Prostate gland (tissue), 2 donors: Measurements from ENCODE around the gene ANKRD11.

Source experiments
- POLR2AphosphoS5 ChIP-seq: sonication (generic); formaldehyde crosslinking; IDR thresholded peaks from one replicate; pipeline ENCODE4 v1.6.1; 2017; ENCODE audit warnings: antibody characterized with exemption
- TF ChIP-seq, protein P1 (sequence below), 4 experiments: fragments of 200-600 bp in 2 of 4; fragments of 450-650 bp in 2 of 4; sonication (generic) in 2 of 4; IDR thresholded peaks; 1 replicate in 3 of 4; 2 replicates in 1 of 4; pipeline ENCODE4 v1.5.1; 2016 to 2019; ENCODE audit warnings: antibody characterized with exemption in 4 of 4, mild to moderate bottlenecking in 2 of 4, moderate library complexity in 2 of 4

DNA sequence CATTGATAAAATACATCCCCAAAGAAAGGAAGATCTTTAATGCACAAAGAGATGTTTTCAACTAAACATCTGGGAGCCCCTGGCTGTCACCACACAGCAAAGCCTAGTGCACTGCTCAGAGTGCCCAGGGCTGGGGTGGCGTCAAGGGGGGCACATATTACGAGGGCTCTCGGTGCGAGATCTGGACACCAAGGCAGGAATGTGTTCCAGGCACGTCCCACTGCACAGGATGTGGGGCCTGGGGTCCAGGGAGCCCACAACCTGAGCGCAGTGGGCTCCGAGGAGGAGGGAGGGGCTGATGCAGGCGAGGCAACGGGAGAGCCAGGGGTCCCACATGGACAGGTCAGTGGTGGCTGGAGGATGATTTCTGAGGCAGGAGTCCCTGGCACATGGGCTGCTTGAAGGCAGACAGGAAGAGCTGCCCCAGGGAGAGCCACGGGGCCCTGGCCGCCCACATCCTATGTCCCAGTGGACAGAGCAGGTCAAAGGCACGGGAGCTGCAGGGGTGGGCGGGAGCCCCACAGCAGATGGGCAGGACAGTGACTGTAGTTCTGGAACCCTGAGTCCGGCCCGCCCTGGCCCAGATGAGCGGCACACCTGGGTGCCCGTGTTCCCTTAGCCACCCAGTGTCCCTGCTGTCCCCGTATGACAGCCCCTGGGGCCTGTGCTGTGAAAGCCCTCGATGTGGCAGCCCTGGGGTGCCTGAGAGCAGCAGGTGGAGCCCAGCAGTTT lies 216.5 kb downstream of the ANKRD11 start:
- TF ChIP-seq, protein P1, sequence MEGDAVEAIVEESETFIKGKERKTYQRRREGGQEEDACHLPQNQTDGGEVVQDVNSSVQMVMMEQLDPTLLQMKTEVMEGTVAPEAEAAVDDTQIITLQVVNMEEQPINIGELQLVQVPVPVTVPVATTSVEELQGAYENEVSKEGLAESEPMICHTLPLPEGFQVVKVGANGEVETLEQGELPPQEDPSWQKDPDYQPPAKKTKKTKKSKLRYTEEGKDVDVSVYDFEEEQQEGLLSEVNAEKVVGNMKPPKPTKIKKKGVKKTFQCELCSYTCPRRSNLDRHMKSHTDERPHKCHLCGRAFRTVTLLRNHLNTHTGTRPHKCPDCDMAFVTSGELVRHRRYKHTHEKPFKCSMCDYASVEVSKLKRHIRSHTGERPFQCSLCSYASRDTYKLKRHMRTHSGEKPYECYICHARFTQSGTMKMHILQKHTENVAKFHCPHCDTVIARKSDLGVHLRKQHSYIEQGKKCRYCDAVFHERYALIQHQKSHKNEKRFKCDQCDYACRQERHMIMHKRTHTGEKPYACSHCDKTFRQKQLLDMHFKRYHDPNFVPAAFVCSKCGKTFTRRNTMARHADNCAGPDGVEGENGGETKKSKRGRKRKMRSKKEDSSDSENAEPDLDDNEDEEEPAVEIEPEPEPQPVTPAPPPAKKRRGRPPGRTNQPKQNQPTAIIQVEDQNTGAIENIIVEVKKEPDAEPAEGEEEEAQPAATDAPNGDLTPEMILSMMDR (IDR thresholded peaks at IDR 0.05), result no peak
- no peak for TF ChIP-seq POLR2AphosphoS5
